HTERT RPE-1 (cell line): ENCODE results near the gene AKNAD1.
"Not testable (repeated sequence)": the region's sequence is repeated elsewhere in the genome, so short reads cannot be mapped to it uniquely, and the experiment has no call there.

ENCODE experiments used
- in situ Hi-C: fragments of 300-500 bp; cut with MboI; formaldehyde crosslinking; loops from 4 replicates; pipeline ENCODE4 v1.14.3; 2020; ENCODE audit warnings: low sequenced_read_pairs

The AKNAD1 gene

GRCh38 chr1:108792420-108792819 is 64.5 kb downstream of the AKNAD1 start:
- in situ Hi-C loops, result no loop called here

- in situ Hi-C loops, result no loop called here
Observed at GRCh38 chr1:108791790-108792189, 65.1 kb downstream of the AKNAD1 start.

GRCh38 chr1:108785880-108786279 is 71.0 kb downstream of the AKNAD1 start:
- in situ Hi-C loops, result no loop called here

DNA sequence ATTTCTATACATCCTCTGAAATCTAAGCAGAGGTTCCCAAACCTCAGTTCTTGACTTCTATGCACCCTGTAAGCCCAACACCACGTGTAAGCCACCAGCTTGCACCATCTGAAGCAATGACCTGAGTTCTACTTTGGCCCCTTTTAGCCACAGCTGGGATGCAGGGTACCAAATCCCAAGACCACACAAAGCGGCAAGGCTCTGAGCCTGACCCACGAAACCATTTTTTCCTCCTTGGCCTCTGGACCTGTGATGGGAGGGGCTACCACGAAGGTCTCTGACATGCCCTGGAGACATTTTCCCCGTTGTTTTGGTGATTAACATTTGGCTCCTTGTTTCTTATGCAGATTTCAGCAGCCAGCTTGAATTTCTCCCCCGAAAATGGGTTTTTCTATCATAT is 71.6 kb downstream of the AKNAD1 start:
- in situ Hi-C loops, result no loop called here

GRCh38 chr1:108781575-108781944 is 75.3 kb downstream of the AKNAD1 start:
- in situ Hi-C loops, result not testable (repeated sequence)

DNA sequence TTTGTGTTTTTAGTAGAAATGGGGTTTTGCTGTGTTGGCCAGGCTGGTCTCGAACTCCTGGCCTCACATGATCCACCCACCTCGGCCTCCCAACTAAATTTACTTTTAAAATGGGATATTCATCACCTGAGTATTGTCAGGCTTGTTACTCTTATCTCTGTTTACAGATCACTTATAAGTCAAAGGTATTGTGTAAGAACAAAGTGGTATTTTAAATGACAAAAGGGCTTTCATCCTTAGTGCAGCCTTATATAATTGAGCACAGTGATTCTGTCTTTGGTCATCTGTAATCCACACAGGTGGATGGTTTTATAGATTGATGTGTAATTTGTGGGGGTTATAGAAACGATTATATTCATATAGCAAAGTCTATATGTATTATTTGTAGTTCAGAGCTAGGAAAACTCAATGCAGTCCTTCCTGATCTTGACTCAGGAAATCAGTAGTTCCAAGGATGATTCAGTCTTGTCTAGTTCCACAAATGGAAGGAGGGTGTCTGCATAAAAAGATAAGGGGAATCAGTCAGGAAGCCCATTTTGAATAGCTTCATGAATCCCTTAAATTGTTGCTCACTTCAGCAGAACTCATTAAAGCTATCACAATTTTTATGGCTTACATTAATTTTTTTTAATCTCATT is 75.8 kb downstream of the AKNAD1 start:
- in situ Hi-C loops, result no loop called here

DNA sequence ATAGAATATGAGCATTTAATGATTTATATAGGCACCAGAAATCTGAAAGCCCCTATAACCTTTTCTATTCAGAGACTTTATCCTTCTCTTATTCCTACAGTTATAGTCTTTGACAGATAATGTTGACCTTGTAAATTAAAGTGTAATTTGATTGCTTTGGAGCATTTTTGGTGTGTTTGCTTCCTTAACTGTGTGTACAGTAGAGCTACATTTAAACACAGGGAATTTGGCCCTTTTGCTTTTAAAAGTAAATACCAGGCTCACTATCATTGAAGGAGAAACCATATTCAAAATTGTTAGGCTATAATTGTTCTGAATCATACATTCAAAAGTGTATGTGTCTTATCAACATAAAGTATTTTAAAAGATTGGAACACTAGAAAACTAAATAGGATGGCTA is 77.4 kb downstream of the AKNAD1 start:
- in situ Hi-C loops, result no loop called here

- in situ Hi-C loops, result no loop called here
Observed at GRCh38 chr1:108777839-108778238, 79.1 kb downstream of the AKNAD1 start.

GRCh38 chr1:108767708-108768107 is 89.2 kb downstream of the AKNAD1 start:
- in situ Hi-C loops, result no loop called here

DNA sequence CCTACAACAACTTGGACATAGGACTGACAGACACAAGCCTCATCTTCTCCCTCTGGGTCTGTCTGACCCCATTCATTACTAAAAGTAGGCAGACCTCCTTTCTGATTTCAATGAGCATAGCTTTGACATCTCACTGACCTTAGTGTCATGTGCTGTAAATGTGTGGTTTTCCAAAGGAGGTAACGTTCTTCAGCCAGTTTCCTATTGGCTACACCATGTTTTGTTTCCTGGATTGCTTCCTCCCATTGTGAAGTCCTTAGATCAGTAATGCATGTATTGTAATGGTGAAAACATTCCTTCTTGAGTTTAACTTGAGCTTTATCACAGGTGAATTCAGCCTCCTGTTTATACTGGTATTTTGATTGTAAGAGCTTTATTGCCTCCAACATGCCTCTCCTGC is 89.8 kb downstream of the AKNAD1 start:
- in situ Hi-C loops, result no loop called here
